SIG-M5 (cell line): Measurements from ENCODE around the gene RBP3.
"Not testable (repeated sequence)": the region's sequence is repeated elsewhere in the genome, so short reads cannot be mapped to it uniquely, and the experiment has no call there.

Source experiments
- DNase-seq: peaks from one replicate; lab custom pipeline; 2025; lab: John Stamatoyannopoulos, UW

RBP3 gene

DNA sequence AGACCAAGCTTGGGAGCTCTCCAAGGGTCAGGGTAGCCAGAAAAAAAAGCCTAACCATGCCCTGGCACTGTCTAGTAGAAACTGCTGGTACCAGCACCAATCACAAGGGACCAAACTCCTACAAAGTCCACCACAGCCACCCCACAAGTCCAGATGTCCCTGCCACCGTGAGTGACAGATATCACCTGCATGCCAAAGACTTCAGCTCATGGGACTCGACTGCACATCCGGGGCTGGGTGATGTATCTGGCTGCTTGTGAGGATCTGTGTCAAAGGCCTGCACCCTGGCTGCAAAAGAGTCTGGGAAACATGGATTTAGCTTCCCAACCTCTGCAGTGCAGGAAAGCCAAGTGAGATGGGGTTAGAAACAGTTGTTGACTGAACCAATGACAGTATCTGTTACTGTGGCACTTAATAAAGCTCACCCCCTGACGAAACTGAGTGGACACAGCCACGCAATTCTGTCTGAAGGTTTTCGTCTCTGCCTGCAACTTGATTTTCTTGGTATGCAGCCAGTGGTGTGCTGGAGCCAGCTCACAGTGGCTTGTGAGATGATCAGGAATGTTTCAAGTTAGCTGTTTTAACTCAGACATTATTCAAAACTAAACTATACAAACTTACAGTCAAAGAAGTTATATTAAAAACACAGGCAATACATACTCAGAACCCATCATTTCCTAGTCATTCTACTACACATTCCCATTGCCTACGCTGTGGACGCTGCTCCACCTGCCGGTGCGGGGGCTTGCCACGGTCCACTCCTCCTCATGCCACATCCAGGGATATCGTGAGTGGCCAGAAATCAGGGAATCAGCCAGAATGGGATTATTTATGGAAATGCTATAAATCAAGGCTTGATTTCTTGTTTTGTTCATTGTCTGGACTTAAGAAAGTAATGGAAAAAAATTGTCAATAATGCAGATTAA, 26.7 kb downstream of the RBP3 start:
- no peak for DNase-seq

DNA sequence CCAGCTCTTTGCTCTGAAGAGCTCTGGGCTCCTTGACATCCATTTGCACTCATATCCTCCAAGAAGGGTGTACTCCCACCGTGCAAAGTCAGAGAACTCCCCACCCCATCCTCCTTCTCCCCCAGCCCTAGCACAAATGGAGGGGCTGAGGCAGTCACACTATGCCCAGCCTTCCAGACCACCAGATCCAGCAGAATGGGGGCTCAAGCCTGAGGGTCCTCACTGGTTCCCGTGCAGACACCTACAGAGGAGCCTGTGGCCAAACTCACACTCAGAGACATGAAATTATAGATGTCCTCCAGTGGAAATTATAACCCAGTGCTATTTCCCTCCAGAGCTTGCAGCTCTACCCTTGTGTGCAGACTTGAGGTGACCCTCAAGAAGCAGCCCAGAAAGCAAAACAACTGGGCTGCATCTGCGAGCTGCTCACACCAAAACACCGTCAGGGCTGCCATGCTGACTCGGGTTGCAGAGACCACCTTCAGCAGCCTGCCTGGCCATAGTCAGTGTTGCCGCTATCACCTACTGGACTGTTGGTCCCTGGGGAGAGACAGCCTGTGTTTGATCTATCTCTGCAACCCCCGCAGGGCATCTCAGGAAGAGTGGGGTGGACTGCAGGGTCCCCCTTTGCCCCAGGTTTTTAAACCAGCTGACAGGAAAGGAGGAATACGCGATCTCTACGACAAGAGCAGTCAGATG, 28.5 kb downstream of the RBP3 start:
- DNase-seq = no peak

DNA sequence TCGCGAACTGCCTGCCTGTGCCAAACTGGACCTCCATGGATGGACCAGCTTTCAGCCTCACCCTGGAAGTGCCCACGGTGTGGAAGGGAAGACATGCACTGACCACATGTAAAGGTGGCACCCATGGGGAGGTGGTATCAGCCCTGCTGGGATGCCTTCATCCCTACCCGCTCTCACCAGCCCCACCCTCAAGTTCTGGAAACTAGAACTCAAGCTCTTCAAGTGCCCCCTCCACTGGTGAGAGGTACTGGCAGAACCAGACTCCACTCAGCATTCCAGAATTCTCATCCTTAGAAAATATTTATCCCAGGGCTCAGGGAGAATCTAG, 30.0 kb downstream of the RBP3 start:
- DNase-seq = no peak

DNA sequence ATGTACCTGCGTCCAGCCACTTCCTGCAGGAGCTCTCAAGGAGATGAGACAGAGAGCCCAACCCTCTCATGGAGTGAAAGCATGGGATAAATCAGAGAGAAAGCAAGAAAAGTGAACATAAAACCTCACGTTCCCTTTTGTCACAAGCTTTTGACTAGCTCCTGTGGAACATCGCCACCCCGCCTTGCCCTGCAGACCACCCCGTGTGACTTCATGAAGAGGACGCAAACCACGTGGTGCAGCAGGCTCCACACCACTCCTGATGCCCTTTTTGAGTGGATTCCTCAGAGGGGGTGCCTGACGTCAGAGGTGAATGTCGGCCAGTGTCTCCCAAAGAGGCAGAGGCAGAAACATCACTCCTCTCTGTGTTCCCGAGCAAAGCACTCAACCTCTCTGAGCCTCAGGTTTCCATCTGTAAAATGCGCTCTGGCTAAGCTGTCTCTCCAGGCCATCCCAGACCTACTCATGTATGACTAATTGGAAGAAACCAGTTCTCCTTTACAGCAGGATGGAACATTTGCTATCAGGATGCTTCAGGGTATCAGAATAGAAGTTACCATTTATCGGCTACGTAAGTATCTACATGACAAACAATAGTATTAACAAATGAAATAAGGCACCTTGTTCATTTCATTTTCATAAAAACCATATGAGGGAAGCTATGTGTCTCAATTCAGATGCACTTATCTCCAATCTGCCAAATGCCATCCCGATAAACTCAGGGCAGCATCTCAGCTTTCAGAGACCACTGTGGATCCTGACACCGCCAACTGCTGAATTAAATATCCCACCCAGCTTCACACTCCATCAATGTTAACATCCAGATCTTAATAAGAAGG, 30.7 kb downstream of the RBP3 start:
- no peak for DNase-seq

GRCh38 chr10:47379445-47379785, 31.3 kb downstream of the RBP3 start:
- no peak for DNase-seq

DNA sequence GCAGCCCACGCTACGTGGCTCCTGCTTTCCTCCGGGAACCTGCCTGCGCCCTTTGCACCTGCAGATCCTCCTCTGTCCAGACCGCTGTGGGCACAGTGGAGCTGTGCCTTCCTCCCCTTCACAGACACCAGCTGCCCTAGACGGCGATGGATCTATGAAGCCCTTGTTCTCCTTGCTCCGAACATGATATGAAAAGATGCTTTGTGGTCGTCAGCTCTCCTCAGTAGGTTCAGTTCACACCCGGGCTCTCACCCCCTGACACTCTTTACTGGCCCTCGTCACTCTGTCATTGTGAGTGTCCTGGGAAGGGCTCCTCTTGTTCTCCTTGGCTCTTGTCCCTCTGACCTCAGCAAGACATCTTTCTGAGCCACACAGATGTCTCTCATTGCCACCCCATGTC, 31.7 kb downstream of the RBP3 start:
- no peak for DNase-seq

GRCh38 chr10:47380341-47381102, 32.4 kb downstream of the RBP3 start:
- DNase-seq = no peak

DNA sequence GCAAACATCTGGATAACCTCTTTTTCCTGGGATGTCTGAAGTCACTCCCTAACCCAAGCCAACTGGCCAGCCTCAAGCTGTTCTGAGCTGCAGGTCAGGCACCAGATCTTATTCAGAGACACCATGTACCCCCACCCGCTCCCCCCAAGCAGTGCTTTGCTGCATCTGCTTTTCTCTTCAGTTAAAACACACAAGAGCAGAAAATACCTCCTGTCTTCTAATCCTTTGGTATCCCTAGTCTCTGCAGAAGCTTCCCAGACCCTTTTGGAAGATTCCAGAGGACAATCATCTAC, 32.9 kb downstream of the RBP3 start:
- no peak for DNase-seq

GRCh38 chr10:47381427-47382379, 33.5 kb downstream of the RBP3 start:
- no peak for DNase-seq

GRCh38 chr10:47383261-47384147, 35.3 kb downstream of the RBP3 start:
- DNase-seq = no peak

DNA sequence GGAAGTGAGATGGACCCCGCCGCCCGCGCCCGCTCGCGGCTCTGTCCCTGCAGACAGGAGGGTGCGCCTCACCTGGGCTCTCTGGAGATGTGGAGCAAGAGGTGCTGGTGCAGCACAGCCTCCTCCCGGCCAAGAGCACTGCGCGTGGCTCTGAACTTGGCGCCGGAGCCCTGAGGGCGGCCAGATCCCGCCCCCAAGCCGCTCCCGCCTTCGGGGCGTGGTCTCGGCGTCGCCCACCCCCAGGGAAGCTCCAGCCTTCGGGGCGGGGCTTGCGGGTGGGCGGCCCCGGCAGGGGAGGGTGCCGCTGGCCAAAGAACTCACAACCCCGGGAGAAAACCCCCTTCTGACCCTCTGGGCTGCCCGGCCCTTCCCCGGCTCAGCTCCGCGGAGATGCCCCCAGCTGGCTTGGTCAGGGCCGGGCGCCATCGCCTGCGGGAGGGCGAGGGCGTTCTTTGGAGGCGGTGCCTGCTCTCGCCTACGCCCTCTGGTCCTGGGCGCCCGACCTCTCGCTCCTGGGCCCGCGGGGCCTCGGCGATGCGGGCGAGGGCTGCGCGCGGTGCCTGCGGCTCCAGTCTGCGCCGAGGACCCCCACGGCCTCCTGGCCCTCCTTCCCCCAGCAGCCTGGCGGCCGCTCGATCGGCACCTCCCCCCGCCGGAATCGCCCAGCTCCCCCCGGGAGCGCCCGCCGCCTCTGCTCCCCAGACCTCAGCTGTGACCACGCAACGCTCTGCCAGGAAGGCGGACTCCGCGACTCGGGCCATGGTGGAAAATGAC, 36.2 kb downstream of the RBP3 start, which contains the start of gene ZNF488:
TSS of gene ZNF488 (minus strand) at position 146 of the 774 bp plus-strand sequence. CDS start 15,464 bp downstream, outside the sequence.
- peak; percentile 2 for DNase-seq

GRCh38 chr10:47386104-47386503, 37.9 kb downstream of the RBP3 start:
- not testable (repeated sequence) for DNase-seq

DNA sequence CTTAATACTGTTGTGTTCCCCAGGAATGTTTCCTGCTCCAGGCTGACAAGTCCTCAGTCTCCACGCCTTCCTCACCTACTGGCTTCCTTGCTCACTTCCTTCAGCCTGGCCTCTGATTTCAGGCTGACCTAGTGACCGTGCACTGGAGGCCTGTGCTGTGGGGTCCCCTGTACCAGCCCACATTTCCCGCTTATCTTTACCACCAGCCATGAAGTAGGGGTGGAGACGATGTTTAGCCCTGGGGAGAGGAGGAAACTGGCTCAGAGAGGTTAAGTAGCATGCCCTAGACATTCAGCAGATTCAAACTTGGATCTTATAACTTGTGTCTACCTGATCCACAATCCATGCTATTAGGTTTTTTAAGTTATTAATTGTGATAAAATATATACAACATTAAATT, 40.7 kb downstream of the RBP3 start:
- no peak for DNase-seq

DNA sequence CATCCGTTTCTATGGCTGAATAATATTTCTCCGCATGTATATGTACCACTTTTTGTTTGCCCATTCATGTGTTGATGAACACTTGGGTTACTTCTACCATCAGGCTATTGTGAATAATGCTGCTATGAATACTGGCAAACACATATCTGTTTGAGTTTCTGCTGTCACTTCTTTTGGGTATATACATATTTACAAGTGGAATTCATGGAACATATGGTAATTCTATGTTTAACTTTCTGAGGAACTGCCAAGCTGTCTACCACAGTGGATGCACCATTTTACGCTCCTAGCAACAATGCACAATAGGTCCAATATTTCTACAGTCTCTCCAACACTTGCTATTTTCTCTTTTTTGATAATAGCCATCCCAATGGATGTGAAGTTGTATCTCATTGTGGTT, 41.5 kb downstream of the RBP3 start:
- no peak for DNase-seq

- no peak for DNase-seq
Measured at GRCh38 chr10:47396311-47396717, 48.2 kb downstream of the RBP3 start.

- DNase-seq = no peak
Measured at GRCh38 chr10:47397256-47397655, 49.1 kb downstream of the RBP3 start.

DNA sequence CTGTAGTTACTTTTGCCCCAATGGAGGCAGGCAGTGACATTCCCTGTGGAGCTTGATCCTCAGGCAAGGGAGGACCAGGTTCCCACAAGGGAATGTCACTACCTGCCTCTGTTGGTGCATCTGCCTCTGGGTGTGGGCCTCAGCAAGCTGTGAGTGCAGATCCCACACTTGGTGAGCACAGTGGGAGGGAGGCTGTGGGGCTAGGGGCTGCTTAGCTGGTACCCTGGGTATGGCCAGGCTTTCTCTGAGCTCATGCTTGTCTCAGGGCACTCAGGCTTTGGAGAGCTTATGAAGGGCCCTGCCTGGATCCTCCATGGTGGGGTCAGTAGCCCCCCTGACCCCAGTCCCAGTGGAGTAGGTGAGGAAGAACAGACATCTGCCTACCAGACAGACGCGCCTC, 52.1 kb downstream of the RBP3 start:
- DNase-seq = no peak

DNA sequence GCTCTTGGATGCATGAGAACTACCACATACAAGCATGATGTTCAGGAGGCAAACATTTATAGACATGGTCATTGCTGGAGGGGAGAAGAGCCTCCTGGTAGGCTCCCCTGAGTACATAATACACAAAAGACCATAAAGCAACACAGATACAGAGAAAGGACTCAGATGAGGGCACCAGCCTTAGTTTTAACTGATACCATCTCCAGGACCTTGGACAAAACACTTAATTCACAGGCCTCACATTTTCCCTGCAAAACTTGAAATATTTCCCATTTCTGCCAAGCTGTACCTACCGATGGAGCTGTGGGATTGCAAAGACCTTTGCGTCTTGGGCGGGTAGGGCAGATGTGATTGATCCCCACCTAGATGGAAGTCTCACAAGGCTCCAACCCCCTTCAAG, 52.6 kb downstream of the RBP3 start:
- DNase-seq = no peak

DNA sequence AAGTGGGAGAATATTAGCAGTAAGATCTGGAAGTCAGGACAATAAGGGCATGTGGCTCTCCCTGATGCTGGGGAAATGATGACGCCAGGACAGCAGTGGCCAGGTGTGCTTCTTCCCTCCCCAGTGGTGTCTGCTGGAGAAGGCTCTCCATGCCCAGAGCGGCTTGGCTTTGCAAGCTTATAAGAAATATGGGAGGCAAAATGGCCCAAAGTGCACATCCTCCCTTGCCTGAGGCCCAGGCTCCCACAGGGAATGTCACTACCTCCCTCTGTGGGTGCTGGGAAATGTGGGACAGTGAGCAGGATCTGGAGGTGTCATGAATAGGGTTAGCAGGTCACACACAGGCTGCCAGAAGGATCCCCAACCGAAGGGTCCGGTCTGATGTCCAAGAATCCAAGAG, 53.0 kb downstream of the RBP3 start:
- no peak for DNase-seq
